Liver (tissue), 9 donors: ENCODE measurements around the gene ME1. TPM values are rescaled to one million over a fixed set of nuclear protein-coding genes. Genes with fewer than 3 reads are reported as not detected.

Experiments
- DNase-seq: peaks from one replicate; pipeline ENCODE4 v3.0.0-alpha.2; 2017; ENCODE audit warnings: low spot score
- H3K27ac ChIP-seq, 2 donors: one replicate each; pipeline ENCODE4 v1.7.0; 2013; ENCODE audit warnings: inconsistent platforms in 2 of 2, low read length in 2 of 2, control low read depth in 1 of 2, low read depth in 1 of 2, mild to moderate bottlenecking in 1 of 2
- H3K27me3 ChIP-seq, 4 donors: one replicate each; pipeline versions ENCODE4 v1.6.1 to v1.7.0; 2013; ENCODE audit warnings: low read length in 3 of 4, inconsistent platforms in 1 of 4, mild to moderate bottlenecking in 1 of 4, moderate library complexity in 1 of 4; ENCODE audit not compliant: control insufficient read depth in 4 of 4, insufficient read depth in 4 of 4
- H3K36me3 ChIP-seq, 4 donors: one replicate each; pipeline versions ENCODE4 v1.6.1 to v1.7.0; 2013; ENCODE audit warnings: low read length in 3 of 4, mild to moderate bottlenecking in 3 of 4, low read depth in 1 of 4, moderate library complexity in 1 of 4; ENCODE audit not compliant: control insufficient read depth in 4 of 4, insufficient read depth in 3 of 4
- H3K4me1 ChIP-seq, 4 donors: one replicate each; pipeline versions ENCODE4 v1.6.1 to v1.7.0; 2013; ENCODE audit warnings: low read length in 3 of 4, mild to moderate bottlenecking in 3 of 4, moderate library complexity in 1 of 4; ENCODE audit not compliant: control insufficient read depth in 4 of 4, insufficient read depth in 4 of 4
- H3K4me3 ChIP-seq, 3 donors: one replicate each; pipeline versions ENCODE4 v1.6.1 to v1.7.0; 2013; ENCODE audit warnings: low read length in 3 of 3, control low read depth in 1 of 3, low read depth in 1 of 3, mild to moderate bottlenecking in 1 of 3
- H3K9ac ChIP-seq, 2 donors: one replicate each; pipeline ENCODE4 v1.7.0; 2013; ENCODE audit warnings: low read length in 2 of 2, mild to moderate bottlenecking in 2 of 2, moderate library complexity in 2 of 2, control low read depth in 1 of 2, low read depth in 1 of 2
- H3K9me3 ChIP-seq, 4 donors: one replicate each; pipeline versions ENCODE4 v1.6.1 to v1.7.0; 2013; ENCODE audit warnings: low read length in 3 of 4; ENCODE audit not compliant: control insufficient read depth in 4 of 4
- ATF3 ChIP-seq: IDR thresholded peaks from 2 replicates; pipeline ENCODE4 v1.6.1; 2016; ENCODE audit warnings: antibody characterized with exemption
- CTCF ChIP-seq: fragments of 150-350 bp; IDR thresholded peaks from 2 replicates; pipeline ENCODE4 v1.5.1; 2017; ENCODE audit warnings: improper control_type of control experiment, low read depth, low read length; ENCODE audit not compliant: missing input control
- EGR1 ChIP-seq, 2 donors: IDR thresholded peaks; 2 replicates each; pipeline ENCODE4 v1.6.1; 2016 to 2018; ENCODE audit warnings: antibody characterized with exemption in 2 of 2, low read depth in 2 of 2
- FOXA1 ChIP-seq: IDR thresholded peaks from 2 replicates; pipeline ENCODE4 v1.6.1; 2016; ENCODE audit warnings: antibody characterized with exemption
- FOXA2 ChIP-seq: IDR thresholded peaks from 2 replicates; pipeline ENCODE4 v1.6.1; 2016; ENCODE audit warnings: antibody characterized with exemption
- GABPA ChIP-seq, 2 donors: IDR thresholded peaks in 1 of 2; conservative IDR thresholded peaks in 1 of 2; 2 replicates each; pipeline ENCODE4 v1.6.1; 2016; ENCODE audit warnings: antibody characterized with exemption in 2 of 2, mild to moderate bottlenecking in 1 of 2, moderate library complexity in 1 of 2
- HNF4A ChIP-seq, 2 donors: conservative IDR thresholded peaks; 2 replicates each; pipeline ENCODE4 v1.6.1; 2016; ENCODE audit warnings: antibody characterized with exemption in 2 of 2, mild to moderate bottlenecking in 2 of 2
- JUND ChIP-seq, 2 donors: IDR thresholded peaks; 2 replicates each; pipeline ENCODE4 v1.6.1; 2016; ENCODE audit warnings: antibody characterized with exemption in 2 of 2
- MAX ChIP-seq: IDR thresholded peaks from 2 replicates; pipeline ENCODE4 v1.6.1; 2016; ENCODE audit warnings: antibody characterized with exemption
- NR2F2 ChIP-seq: IDR thresholded peaks from 2 replicates; pipeline ENCODE4 v1.6.1; 2016; ENCODE audit warnings: antibody characterized with exemption
- RAD21 ChIP-seq, 2 donors: IDR thresholded peaks; 2 replicates each; pipeline ENCODE4 v1.6.1; 2016; ENCODE audit warnings: antibody characterized with exemption in 2 of 2, mild to moderate bottlenecking in 2 of 2
- REST ChIP-seq: IDR thresholded peaks from 2 replicates; pipeline ENCODE4 v1.6.1; 2016; ENCODE audit warnings: antibody characterized with exemption, mild to moderate bottlenecking
- RXRA ChIP-seq, 2 donors: IDR thresholded peaks; 2 replicates each; pipeline ENCODE4 v1.6.1; 2017 to 2018; ENCODE audit warnings: antibody characterized with exemption in 2 of 2, mild to moderate bottlenecking in 1 of 2
- SP1 ChIP-seq: IDR thresholded peaks from 2 replicates; pipeline ENCODE4 v1.6.1; 2018; ENCODE audit warnings: antibody characterized with exemption, mild to moderate bottlenecking
- ZBTB33 ChIP-seq: IDR thresholded peaks from 2 replicates; pipeline ENCODE4 v1.6.1; 2016; ENCODE audit warnings: antibody characterized with exemption
- WGBS: extraction: QIAGEN DNeasy Blood & Tissue Kit; methylation state at CpG from one replicate; pipeline ENCODE4 v1.1.7; 2013; 5-methylcytosine and 5-hydroxymethylcytosine counted together
- polyA plus RNA-seq, 2 donors: library from polyadenylated mRNA; stranded (reverse) in 1 of 2; unstranded in 1 of 2; fragments of 200-250 nt in 1 of 2; fragments of >200 nt in 1 of 2; fragmentation: Nextera tagmentation in 1 of 2; extraction: Ambion mirVana in 1 of 2; gene quantifications; one replicate each; pipeline versions ENCODE4 v1.2.1 to v1.2.3, GENCODE V29; 2013 to 2015
- total RNA-seq, 2 donors: library from RNA; depleted of rRNA; stranded (reverse); fragments of >200 nt; gene quantifications; one replicate each; pipeline ENCODE4 v1.2.3, GENCODE V29; 2014
- donor health status: healthy.
- donor health status: healthy.
- donor health status: healthy.
- donor health status: healthy.
- donor health status: healthy.

Gene ME1
- total and polyA plus RNA-seq, 4 donors = 4.3 to 7.8 (median 5.5) TPM

GRCh38 chr6:83192871-83193746 is 237.7 kb downstream of the ME1 start, which contains the start of the genes PGM3 and RWDD2A:
PGM3 (minus strand) TSS chr6:83193265; CDS start chr6:83191012, 2,253 bp downstream.
RWDD2A (plus strand) TSS chr6:83193357; CDS start chr6:83194452, 1,095 bp downstream.
- Histone ChIP-seq H3K27me3 (no peaks in the 10 kb centered on the region), H3K9me3 (no peaks in the 10 kb centered on the region), H3K4me3 (peak within 1 kb of the TSS; percentile 93 to 99 (median 98)), H3K4me1 (peaks cover 15 to 26% (median 19%) of the 10 kb centered on the region in 4 donors), H3K36me3 (peaks cover 5 to 27% (median 17%) of the 10 kb centered on the region in 4 donors), H3K27ac (peak within 1 kb of the TSS; percentile 81 to 95), H3K9ac (peak within 1 kb of the TSS; percentile 82 to 94)
- DNase-seq = peak; percentile 88
- TF ChIP-seq ZBTB33 (no peak), MAX (no peak), JUND (IDR thresholded peaks at IDR 0.05) (no peak), RXRA (IDR thresholded peaks at IDR 0.05) (no peak), SP1 (peak; percentile 23), GABPA (IDR thresholded peaks at IDR 0.05 in 1 of 2, conservative IDR thresholded peaks at IDR 0.05 in 1 of 2) (peak in 1 of 2 donors; percentile 65), REST (peak; percentile 9)
- WGBS = under 1% methylated on average over 88 of the region's 88 CpGs

- Histone ChIP-seq H3K4me3 (peak overlapping the region; percentile 93 to 99 (median 98)), H3K36me3 (peaks cover 2 to 27% (median 15%) of the 10 kb centered on the region in 4 donors), H3K9ac (peak overlapping the region; percentile 82 to 94), H3K27ac (peak overlapping the region; percentile 81 to 95), H3K27me3 (no peaks in the 10 kb centered on the region), H3K4me1 (peaks cover 15 to 26% (median 19%) of the 10 kb centered on the region in 4 donors), H3K9me3 (no peaks in the 10 kb centered on the region)
- no peak for DNase-seq
- WGBS = 2% methylated on average over 4 of the region's 4 CpGs
- no peak for TF ChIP-seq NR2F2
- no peak for TF ChIP-seq SP1
- no peak for TF ChIP-seq CTCF
- TF ChIP-seq EGR1 (IDR thresholded peaks at IDR 0.05; ENCODE audit: low read depth in 2 of 2) = no peak
- TF ChIP-seq HNF4A (conservative IDR thresholded peaks at IDR 0.05) = no peak
- no peak for TF ChIP-seq REST
- no peak for TF ChIP-seq MAX
- TF ChIP-seq FOXA2 = no peak
- no peak for TF ChIP-seq ATF3
- TF ChIP-seq FOXA1 = no peak
- TF ChIP-seq JUND (IDR thresholded peaks at IDR 0.05) = no peak
- no peak for TF ChIP-seq ZBTB33
- no peak for TF ChIP-seq RAD21 (IDR thresholded peaks at IDR 0.05)
Measured at GRCh38 chr6:83192456-83192855, 238.4 kb downstream of the ME1 start.
